H9 (cell line): ENCODE measurements around the gene TRPM1. TPM values are rescaled to one million over a fixed set of nuclear protein-coding genes. Genes with fewer than 3 reads are reported as not detected.

Source experiments
- DNase-seq: peaks from one replicate; pipeline ENCODE4 v3.0.0-alpha.2; 2017
- H2AFZ ChIP-seq: one replicate; pipeline ENCODE4 v1.6.1; 2013; ENCODE audit warnings: mild to moderate bottlenecking, low read length, control low read depth, moderate library complexity
- H2AK5ac ChIP-seq: 2 replicates; pipeline ENCODE4 v1.6.1; 2013; ENCODE audit warnings: low read length, control low read depth, mixed read lengths; ENCODE audit not compliant: insufficient read length
- H2BK120ac ChIP-seq: one replicate; pipeline ENCODE4 v1.6.1; 2013; ENCODE audit warnings: low read depth, mild to moderate bottlenecking, low read length, control low read depth, inconsistent platforms; ENCODE audit not compliant: poor library complexity, severe bottlenecking
- H2BK12ac ChIP-seq: 2 replicates; pipeline ENCODE4 v1.6.1; 2013; ENCODE audit warnings: low read length, control low read depth, mixed read lengths, low read depth; ENCODE audit not compliant: insufficient read length
- H2BK15ac ChIP-seq: 2 replicates; pipeline ENCODE4 v1.6.1; 2013; ENCODE audit warnings: low read depth, low read length, control low read depth
- H2BK20ac ChIP-seq: one replicate; pipeline ENCODE4 v1.6.1; 2013; ENCODE audit warnings: low read depth, mild to moderate bottlenecking, low read length, control low read depth, inconsistent platforms; ENCODE audit not compliant: poor library complexity, severe bottlenecking
- H2BK5ac ChIP-seq: 2 replicates; pipeline ENCODE4 v1.6.1; 2013; ENCODE audit warnings: low read length, control low read depth, mixed read lengths; ENCODE audit not compliant: insufficient read length
- H3K14ac ChIP-seq: 2 replicates; pipeline ENCODE4 v1.6.1; 2013; ENCODE audit warnings: low read length, control low read depth; ENCODE audit not compliant: insufficient read depth
- H3K18ac ChIP-seq: 2 replicates; pipeline ENCODE4 v1.6.1; 2013; ENCODE audit warnings: low read depth, mild to moderate bottlenecking, mixed read lengths, low read length, control low read depth; ENCODE audit not compliant: insufficient read length
- H3K23ac ChIP-seq: 2 replicates; pipeline ENCODE4 v1.6.1; 2013; ENCODE audit warnings: low read length, control low read depth, mixed read lengths, low read depth; ENCODE audit not compliant: insufficient read length
- H3K23me2 ChIP-seq: 2 replicates; pipeline ENCODE4 v1.6.1; 2013; ENCODE audit warnings: low read depth, mild to moderate bottlenecking, mixed read lengths, low read length, control low read depth; ENCODE audit not compliant: insufficient read length, poor library complexity, severe bottlenecking
- H3K27ac ChIP-seq: 2 replicates; pipeline ENCODE4 v1.5.1; 2013; ENCODE audit warnings: low read length, control low read depth, mixed read lengths, low read depth; ENCODE audit not compliant: insufficient read length
- H3K27me3 ChIP-seq: 2 replicates; pipeline ENCODE4 v1.6.1; 2013; ENCODE audit warnings: low read length, control low read depth, inconsistent platforms; ENCODE audit not compliant: insufficient read depth
- H3K4ac ChIP-seq: 2 replicates; pipeline ENCODE4 v1.6.1; 2013; ENCODE audit warnings: low read depth, mild to moderate bottlenecking, control low read depth, inconsistent platforms, low read length, moderate library complexity
- H3K4me1 ChIP-seq: 2 replicates; pipeline ENCODE4 v1.6.1; 2013; ENCODE audit warnings: low read length, control low read depth, inconsistent platforms; ENCODE audit not compliant: insufficient read depth
- H3K4me2 ChIP-seq: 2 replicates; pipeline ENCODE4 v1.6.1; 2013; ENCODE audit warnings: low read length, control low read depth, mixed read lengths; ENCODE audit not compliant: insufficient read length, insufficient read depth
- H3K56ac ChIP-seq: 2 replicates; pipeline ENCODE4 v1.6.1; 2013; ENCODE audit warnings: low read depth, mild to moderate bottlenecking, mixed read lengths, low read length, control low read depth; ENCODE audit not compliant: insufficient read length
- H3K79me1 ChIP-seq: 2 replicates; pipeline ENCODE4 v1.6.1; 2013; ENCODE audit warnings: low read depth, mild to moderate bottlenecking, moderate library complexity, low read length, control low read depth, inconsistent platforms; ENCODE audit not compliant: insufficient read depth, poor library complexity, severe bottlenecking
- H3K79me2 ChIP-seq: 2 replicates; pipeline ENCODE4 v1.6.1; 2013; ENCODE audit warnings: low read length, control low read depth, inconsistent platforms; ENCODE audit not compliant: insufficient read depth
- H3K9ac ChIP-seq: 2 replicates; pipeline ENCODE4 v1.6.1; 2013; ENCODE audit warnings: low read length, control low read depth, mixed read lengths; ENCODE audit not compliant: insufficient read length; ENCODE audit errors: extremely low read depth
- H3K9me3 ChIP-seq: one replicate; pipeline ENCODE4 v1.6.1; 2013; ENCODE audit warnings: low read depth, low read length, inconsistent platforms; ENCODE audit not compliant: control insufficient read depth
- H3T11ph ChIP-seq: one replicate; pipeline ENCODE4 v1.6.1; 2013; ENCODE audit warnings: mild to moderate bottlenecking, low read length, control low read depth, inconsistent platforms
- H4K20me1 ChIP-seq: one replicate; pipeline ENCODE4 v1.6.1; 2013; ENCODE audit not compliant: control insufficient read depth, insufficient read length, insufficient read depth
- H4K5ac ChIP-seq: 2 replicates; pipeline ENCODE4 v1.6.1; 2013; ENCODE audit warnings: low read depth, mild to moderate bottlenecking, mixed read lengths, low read length, control low read depth; ENCODE audit not compliant: insufficient read length
- H4K8ac ChIP-seq: replicated peaks from 2 replicates; pipeline ENCODE4 v1.6.1; 2013; ENCODE audit warnings: low read length, control low read depth, mixed read lengths, low read depth; ENCODE audit not compliant: insufficient read length
- H4K91ac ChIP-seq: 2 replicates; pipeline ENCODE4 v1.6.1; 2013; ENCODE audit warnings: low read depth, mild to moderate bottlenecking, moderate library complexity, mixed read lengths, low read length, control low read depth; ENCODE audit not compliant: insufficient read length
- H3K27ac Mint-ChIP-seq, 3 experiments: 2 replicates in 2 of 3; 3 replicates in 1 of 3; pipeline ENCODE4 v1.8.0; 2020 to 2021; ENCODE audit warnings: mixed read lengths in 3 of 3, mild to moderate bottlenecking in 1 of 3, moderate library complexity in 1 of 3
- H3K27me3 Mint-ChIP-seq: 2 replicates; pipeline ENCODE4 v1.8.0; 2021; ENCODE audit warnings: low read depth, mild to moderate bottlenecking, moderate library complexity, mixed read lengths
- H3K36me3 Mint-ChIP-seq, 3 experiments: 2 replicates in 2 of 3; 3 replicates in 1 of 3; pipeline ENCODE4 v1.8.0; 2020 to 2021; ENCODE audit warnings: low read depth in 3 of 3, mixed read lengths in 3 of 3; ENCODE audit not compliant: insufficient read depth in 1 of 3
- H3K4me1 Mint-ChIP-seq, 2 experiments: 2 replicates each; pipeline ENCODE4 v1.8.0; 2020; ENCODE audit warnings: mixed read lengths in 2 of 2
- H3K4me3 Mint-ChIP-seq, 2 experiments: 2 replicates in 1 of 2; 3 replicates in 1 of 2; pipeline ENCODE4 v1.8.0; 2020 to 2021; ENCODE audit warnings: mild to moderate bottlenecking in 2 of 2, mixed read lengths in 2 of 2, moderate library complexity in 1 of 2
- H3K9me3 Mint-ChIP-seq, 2 experiments: 2 replicates in 1 of 2; 3 replicates in 1 of 2; pipeline ENCODE4 v1.8.0; 2020; ENCODE audit warnings: mild to moderate bottlenecking in 2 of 2, mixed read lengths in 2 of 2, moderate library complexity in 1 of 2
- CTCF ChIP-seq: fragments of 200-600 bp; sonication (generic); conservative IDR thresholded peaks from 3 replicates; pipeline ENCODE4 v1.8.0; 2021; ENCODE audit warnings: antibody characterized with exemption, mild to moderate bottlenecking
- WGBS: extraction: QIAGEN DNeasy Blood & Tissue Kit; methylation state at CpG from one replicate; pipeline ENCODE4 v1.1.7; 2013; ENCODE audit warnings: missing lambda C conversion rate, low lambda C conversion rate, mixed read lengths; ENCODE audit not compliant: insufficient read length; ENCODE audit errors: extremely low coverage; 5-methylcytosine and 5-hydroxymethylcytosine counted together
- total RNA-seq: library from RNA; stranded (reverse); gene quantifications from 2 replicates; pipeline ENCODE4 v1.2.1, GENCODE V29; 2021

The TRPM1 gene
- total RNA-seq, 1 experiment from 2014 or later, result not detected

GRCh38 chr15:30969724-30970123 is 131.8 kb downstream of the TRPM1 start:
- TF ChIP-seq CTCF, result no peak
- H3K18ac ChIP-seq, result no peak overlapping the region
- H4K91ac ChIP-seq, result no peak overlapping the region
- Mint-ChIP-seq H3K9me3 (no peaks in the 10 kb centered on the region; a peak in 1 of 5 replicates), H3K27ac (peak overlapping the region in 1 of 3 experiments; percentile 59; a peak in 2 of 7 replicates), H3K4me3 (no peak overlapping the region), H3K27me3 (no peaks in the 10 kb centered on the region), H3K36me3 (peaks cover 0 to 35% (median 18%) of the 10 kb centered on the region in 3 experiments; a peak in 4 of 7 replicates), H3K4me1 (peaks cover 4% of the 10 kb centered on the region in 2 experiments)
- H2BK5ac ChIP-seq, result no peak overlapping the region
- 0 out of 2 replicates have a peak, but pooled peaks cover 2% of the 10 kb centered on the region for H3K4me1 ChIP-seq
- H3K23me2 ChIP-seq, result no peaks in the 10 kb centered on the region
- H4K5ac ChIP-seq, result no peak overlapping the region
- no peak overlapping the region for H2BK15ac ChIP-seq
- no peak overlapping the region for H3K56ac ChIP-seq
- H2BK120ac ChIP-seq, result no peak overlapping the region
- H2AK5ac ChIP-seq, result no peak overlapping the region
- no peak overlapping the region for H3T11ph ChIP-seq
- no peak overlapping the region for H3K9ac ChIP-seq
- no peak overlapping the region for H3K23ac ChIP-seq
- no peak overlapping the region for H3K4me2 ChIP-seq
- no peak overlapping the region for H2AFZ ChIP-seq
- H4K8ac ChIP-seq, result no peak overlapping the region
- WGBS, result no CpG with 5 or more reads among the region's 2 CpGs
- no peak for DNase-seq
- H3K27me3 ChIP-seq, result no peaks in the 10 kb centered on the region
- H3K9me3 ChIP-seq, result no peaks in the 10 kb centered on the region
- no peak overlapping the region for H3K4ac ChIP-seq
- no peak overlapping the region for H2BK12ac ChIP-seq
- H3K14ac ChIP-seq, result no peak overlapping the region
- H3K79me2 ChIP-seq, result no peaks in the 10 kb centered on the region
- H3K27ac ChIP-seq, result no peak overlapping the region
- no peaks in the 10 kb centered on the region for H4K20me1 ChIP-seq
- no peak overlapping the region for H2BK20ac ChIP-seq
- no peaks in the 10 kb centered on the region for H3K79me1 ChIP-seq
